T-helper 2 cell (primary cell): ENCODE results near the gene TBXA2R.

ENCODE experiments used
- DNase-seq, 5 experiments: peaks; one replicate each; pipeline versions ENCODE4 v3.0.0 to v3.0.0-alpha.2; 2012 to 2022

Gene TBXA2R

GRCh38 chr19:3550947-3551791 is 55.5 kb downstream of the TBXA2R start:
- DNase-seq = no peak

- DNase-seq = no peak
Measured at GRCh38 chr19:3549816-3550215, 56.9 kb downstream of the TBXA2R start.

- no peak for DNase-seq
Measured at GRCh38 chr19:3548606-3549005, 58.1 kb downstream of the TBXA2R start.

GRCh38 chr19:3547767-3548282 is 58.9 kb downstream of the TBXA2R start:
- DNase-seq = no peak

- DNase-seq = peak in 1 of 5 experiments; percentile 27
Measured at GRCh38 chr19:3547301-3547731, 59.4 kb downstream of the TBXA2R start.

GRCh38 chr19:3546119-3546518 is 60.6 kb downstream of the TBXA2R start:
- no peak for DNase-seq

GRCh38 chr19:3545669-3546034 is 61.0 kb downstream of the TBXA2R start:
- DNase-seq = no peak

GRCh38 chr19:3544742-3545668 is 61.7 kb downstream of the TBXA2R start:
- DNase-seq = peak; percentile 48 to 74 (median 67)
